Measurements from ENCODE around the gene TRANK1. TPM values are rescaled to one million over a fixed set of nuclear protein-coding genes. Genes with fewer than 3 reads are reported as not detected.

TRANK1 gene
- total and polyA plus RNA-seq, 2 experiments from 2014 or later = 1.8 to 6.7 TPM

DNA sequence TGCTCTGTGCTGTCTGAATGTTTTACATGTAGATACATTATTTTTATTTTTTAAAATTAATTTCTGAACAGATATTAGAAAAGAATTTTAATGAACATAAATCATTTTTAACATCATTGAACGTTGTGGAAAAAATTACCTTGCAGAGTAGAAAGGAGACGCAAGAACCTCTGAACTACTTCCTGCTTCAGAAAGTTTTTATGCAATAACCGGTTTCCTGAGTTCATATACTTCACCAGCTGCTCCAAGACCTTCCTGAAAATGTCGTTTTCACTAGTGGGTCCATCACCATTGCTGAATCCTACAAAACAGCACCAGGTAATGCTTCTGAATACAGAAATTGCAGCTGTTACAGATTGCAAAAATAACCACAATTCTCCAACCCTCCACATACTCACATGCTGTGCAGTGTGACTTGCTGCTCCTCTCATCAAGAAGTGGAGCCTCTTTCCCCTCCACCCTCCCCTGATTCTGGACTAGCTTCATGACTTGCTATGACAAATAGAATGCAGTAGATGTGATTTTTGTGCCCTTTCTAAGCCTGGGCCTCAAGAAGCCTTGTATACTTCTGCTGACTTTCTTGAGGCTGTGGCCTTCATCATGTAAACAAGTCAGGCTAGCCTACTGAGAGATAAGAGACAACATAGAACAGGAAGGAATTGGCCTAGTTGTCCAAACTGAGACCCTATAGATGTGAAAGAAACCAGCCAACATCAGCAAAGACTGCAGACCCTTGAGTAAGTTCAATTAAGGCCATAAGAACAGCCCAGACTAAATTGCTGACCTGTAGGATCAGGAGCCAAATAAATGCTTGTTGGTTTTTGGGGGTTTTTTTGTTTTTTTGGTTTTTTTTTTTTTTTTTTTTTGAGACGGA, 80.4 kb downstream of the TRANK1 start:
- no peaks in the 10 kb centered on the region for H3K27me3 Mint-ChIP-seq (ENCODE audit: insufficient read depth, low read depth, poor library complexity)
- no peaks in the 10 kb centered on the region for H3K9me3 Mint-ChIP-seq
- Histone ChIP-seq H3K79me2 (replicated peaks; ENCODE audit: insufficient read depth) (no peaks in the 10 kb centered on the region), H4K20me1 (replicated peaks; ENCODE audit: insufficient read depth) (no peaks in the 10 kb centered on the region), H3K36me3 (ENCODE audit: insufficient read depth) (no peaks in the 10 kb centered on the region), H3K4me2 (no peak overlapping the region), H3K9me2 (ENCODE audit: insufficient read depth) (no peaks in the 10 kb centered on the region), H3F3A (replicated peaks; ENCODE audit: low read depth) (no peaks in the 10 kb centered on the region), H2AFZ (no peak overlapping the region), H3K4me1 (ENCODE audit: insufficient read depth) (peaks cover 11% of the 10 kb centered on the region), H3K27me3 (ENCODE audit: insufficient read depth) (no peaks in the 10 kb centered on the region), H3K27ac (ENCODE audit: low read depth) (no peak overlapping the region), H3K4me3 (no peak overlapping the region)
- DNase-seq (ENCODE audit: low spot score) (no peak), ATAC-seq (no peak)
- TF ChIP-seq, protein P1, sequence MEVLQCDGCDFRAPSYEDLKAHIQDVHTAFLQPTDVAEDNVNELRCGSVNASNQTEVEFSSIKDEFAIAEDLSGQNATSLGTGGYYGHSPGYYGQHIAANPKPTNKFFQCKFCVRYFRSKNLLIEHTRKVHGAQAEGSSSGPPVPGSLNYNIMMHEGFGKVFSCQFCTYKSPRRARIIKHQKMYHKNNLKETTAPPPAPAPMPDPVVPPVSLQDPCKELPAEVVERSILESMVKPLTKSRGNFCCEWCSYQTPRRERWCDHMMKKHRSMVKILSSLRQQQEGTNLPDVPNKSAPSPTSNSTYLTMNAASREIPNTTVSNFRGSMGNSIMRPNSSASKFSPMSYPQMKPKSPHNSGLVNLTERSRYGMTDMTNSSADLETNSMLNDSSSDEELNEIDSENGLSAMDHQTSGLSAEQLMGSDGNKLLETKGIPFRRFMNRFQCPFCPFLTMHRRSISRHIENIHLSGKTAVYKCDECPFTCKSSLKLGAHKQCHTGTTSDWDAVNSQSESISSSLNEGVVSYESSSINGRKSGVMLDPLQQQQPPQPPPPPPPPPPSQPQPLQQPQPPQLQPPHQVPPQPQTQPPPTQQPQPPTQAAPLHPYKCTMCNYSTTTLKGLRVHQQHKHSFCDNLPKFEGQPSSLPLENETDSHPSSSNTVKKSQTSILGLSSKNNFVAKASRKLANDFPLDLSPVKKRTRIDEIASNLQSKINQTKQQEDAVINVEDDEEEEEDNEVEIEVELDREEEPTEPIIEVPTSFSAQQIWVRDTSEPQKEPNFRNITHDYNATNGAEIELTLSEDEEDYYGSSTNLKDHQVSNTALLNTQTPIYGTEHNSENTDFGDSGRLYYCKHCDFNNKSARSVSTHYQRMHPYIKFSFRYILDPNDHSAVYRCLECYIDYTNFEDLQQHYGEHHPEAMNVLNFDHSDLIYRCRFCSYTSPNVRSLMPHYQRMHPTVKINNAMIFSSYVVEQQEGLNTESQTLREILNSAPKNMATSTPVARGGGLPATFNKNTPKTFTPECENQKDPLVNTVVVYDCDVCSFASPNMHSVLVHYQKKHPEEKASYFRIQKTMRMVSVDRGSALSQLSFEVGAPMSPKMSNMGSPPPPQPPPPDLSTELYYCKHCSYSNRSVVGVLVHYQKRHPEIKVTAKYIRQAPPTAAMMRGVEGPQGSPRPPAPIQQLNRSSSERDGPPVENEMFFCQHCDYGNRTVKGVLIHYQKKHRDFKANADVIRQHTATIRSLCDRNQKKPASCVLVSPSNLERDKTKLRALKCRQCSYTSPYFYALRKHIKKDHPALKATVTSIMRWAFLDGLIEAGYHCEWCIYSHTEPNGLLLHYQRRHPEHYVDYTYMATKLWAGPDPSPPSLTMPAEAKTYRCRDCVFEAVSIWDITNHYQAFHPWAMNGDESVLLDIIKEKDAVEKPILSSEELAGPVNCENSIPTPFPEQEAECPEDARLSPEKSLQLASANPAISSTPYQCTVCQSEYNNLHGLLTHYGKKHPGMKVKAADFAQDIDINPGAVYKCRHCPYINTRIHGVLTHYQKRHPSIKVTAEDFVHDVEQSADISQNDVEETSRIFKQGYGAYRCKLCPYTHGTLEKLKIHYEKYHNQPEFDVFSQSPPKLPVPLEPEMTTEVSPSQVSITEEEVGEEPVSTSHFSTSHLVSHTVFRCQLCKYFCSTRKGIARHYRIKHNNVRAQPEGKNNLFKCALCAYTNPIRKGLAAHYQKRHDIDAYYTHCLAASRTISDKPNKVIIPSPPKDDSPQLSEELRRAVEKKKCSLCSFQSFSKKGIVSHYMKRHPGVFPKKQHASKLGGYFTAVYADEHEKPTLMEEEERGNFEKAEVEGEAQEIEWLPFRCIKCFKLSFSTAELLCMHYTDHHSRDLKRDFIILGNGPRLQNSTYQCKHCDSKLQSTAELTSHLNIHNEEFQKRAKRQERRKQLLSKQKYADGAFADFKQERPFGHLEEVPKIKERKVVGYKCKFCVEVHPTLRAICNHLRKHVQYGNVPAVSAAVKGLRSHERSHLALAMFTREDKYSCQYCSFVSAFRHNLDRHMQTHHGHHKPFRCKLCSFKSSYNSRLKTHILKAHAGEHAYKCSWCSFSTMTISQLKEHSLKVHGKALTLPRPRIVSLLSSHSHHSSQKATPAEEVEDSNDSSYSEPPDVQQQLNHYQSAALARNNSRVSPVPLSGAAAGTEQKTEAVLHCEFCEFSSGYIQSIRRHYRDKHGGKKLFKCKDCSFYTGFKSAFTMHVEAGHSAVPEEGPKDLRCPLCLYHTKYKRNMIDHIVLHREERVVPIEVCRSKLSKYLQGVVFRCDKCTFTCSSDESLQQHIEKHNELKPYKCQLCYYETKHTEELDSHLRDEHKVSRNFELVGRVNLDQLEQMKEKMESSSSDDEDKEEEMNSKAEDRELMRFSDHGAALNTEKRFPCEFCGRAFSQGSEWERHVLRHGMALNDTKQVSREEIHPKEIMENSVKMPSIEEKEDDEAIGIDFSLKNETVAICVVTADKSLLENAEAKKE (CRISPR knock-in tag; IDR thresholded peaks at IDR 0.05) = no peak
- TF ChIP-seq ZNF331 (CRISPR knock-in tag; IDR thresholded peaks at IDR 0.05; ENCODE audit: low read depth) (no peak), ZNF114 (CRISPR knock-in tag; IDR thresholded peaks at IDR 0.05) (no peak), EZH2phosphoT487 (IDR thresholded peaks at IDR 0.05; ENCODE audit: unreplicated experiment) (no peak), NANOG (IDR thresholded peaks at IDR 0.05; ENCODE audit: borderline replicate concordance) (no peak), CREB1 (CRISPR knock-in tag; IDR thresholded peaks at IDR 0.05; ENCODE audit: low read depth) (no peak), POLR2AphosphoS5 (IDR thresholded peaks at IDR 0.05; ENCODE audit: low read depth) (no peak)
- H3K36me3 Mint-ChIP-seq (ENCODE audit: low read depth) = no peaks in the 10 kb centered on the region
- no peak overlapping the region for H3K27ac Mint-ChIP-seq
- no peak overlapping the region for H3K4me3 Mint-ChIP-seq
- peaks cover 13% of the 10 kb centered on the region for H3K4me1 Mint-ChIP-seq
